SH-SY5Y (cell line): ENCODE data around the gene FBXW5.

Source experiments
- GATA2 ChIP-seq: IDR thresholded peaks from 2 replicates; pipeline ENCODE4 v1.6.1; 2011; ENCODE audit warnings: mild to moderate bottlenecking, low read depth, low read length
- GATA3 ChIP-seq: IDR thresholded peaks from 2 replicates; pipeline ENCODE4 v1.6.1; 2011; ENCODE audit warnings: low read depth, mild to moderate bottlenecking, low read length, moderate library complexity

GRCh38 chr9:136931611-136932130, 12.9 kb downstream of the FBXW5 start:
- TF ChIP-seq GATA2 (no peak), GATA3 (no peak)
